Mucosa of descending colon (tissue), 3 donors: ENCODE data around the gene CRYGS. TPM values are rescaled to one million over a fixed set of nuclear protein-coding genes. Genes with fewer than 3 reads are reported as not detected.
"Not testable (repeated sequence)": the region's sequence is repeated elsewhere in the genome, so short reads cannot be mapped to it uniquely, and the experiment has no call there.

Experiments
- ATAC-seq: fragments of 200-7000 bp; cut with Tn5 transposase; one replicate; pipeline ENCODE4 v1.9.1; 2020; ENCODE audit warnings: mild to moderate bottlenecking, moderate library complexity
- DNase-seq, 3 donors: peaks; one replicate each; pipeline ENCODE4 v3.0.0-alpha.2; 2020
- H3K36me3 ChIP-seq: fragments of 200-600 bp; one replicate; pipeline ENCODE4 v1.8.0; 2021; ENCODE audit warnings: low read depth, mild to moderate bottlenecking
- H3K4me1 ChIP-seq: fragments of 200-600 bp; one replicate; pipeline ENCODE4 v1.8.0; 2021; ENCODE audit warnings: low read depth, mild to moderate bottlenecking
- H3K4me3 ChIP-seq: fragments of 200-600 bp; one replicate; pipeline ENCODE4 v1.8.0; 2021; ENCODE audit warnings: mild to moderate bottlenecking
- H3K9me3 ChIP-seq: fragments of 200-600 bp; one replicate; pipeline ENCODE4 v1.8.0; 2021; ENCODE audit warnings: mild to moderate bottlenecking
- intact Hi-C, 2 donors: fragments of 100-400 bp; cut with DNase I in 1 of 2; cut with micrococcal nuclease in 1 of 2; formaldehyde crosslinking; loops; one replicate each; pipeline versions ENCODE4 v1.11.0 to v1.11.1; 2022; cut with DNase I, micrococcal nuclease
- total RNA-seq, 3 donors: library from RNA; stranded (reverse); fragmentation: NEBNext Ultra II Directional in 2 of 3; extraction: Animal tissue kit (Norgen Biotek cat#: 25700) in 2 of 3; gene quantifications; one replicate each; pipeline versions ENCODE4 v1.2.1 to v1.2.4, GENCODE V29; 2021 to 2023
- TF ChIP-seq, protein P1 (sequence below): fragments of 200-600 bp; IDR thresholded peaks from one replicate; pipeline ENCODE4 v1.8.0; 2022; ENCODE audit warnings: antibody characterized with exemption, mild to moderate bottlenecking
- donor health status: DM: no; HTN: no; CAD: no; lungs with moderate emphysema.
- donor health status: DM: no; HTN: no; CAD: no.
- donor health status: DM: no; HTN: yes; CAD: no.

Gene CRYGS
- total RNA-seq, 3 donors from 2014 or later = 3.2 to 3.9 (median 3.8) TPM

DNA sequence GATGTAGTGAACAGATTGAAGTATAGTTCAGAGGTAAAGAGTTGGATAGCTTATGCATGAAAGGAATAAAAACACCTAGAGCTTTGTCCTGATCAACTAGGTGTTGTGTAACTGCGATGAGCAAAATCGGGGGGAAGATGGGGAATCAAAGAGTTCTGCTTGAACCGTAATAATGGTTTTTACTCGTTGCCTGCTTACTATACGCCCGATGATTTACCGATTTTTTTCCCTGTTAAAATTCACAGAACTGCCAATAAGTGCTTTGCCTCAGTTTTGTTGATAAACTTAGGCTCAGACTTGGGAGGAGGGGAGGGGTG is 25.6 kb upstream of the CRYGS start:
- no peak for DNase-seq
- ATAC-seq = no peak
- Histone ChIP-seq H3K9me3 (no peaks in the 10 kb centered on the region), H3K4me1 (peaks cover 30% of the 10 kb centered on the region), H3K36me3 (peaks cover 5% of the 10 kb centered on the region), H3K4me3 (peak overlapping the region; percentile 15)
- intact Hi-C loops = no loop called here
- TF ChIP-seq, protein P1, sequence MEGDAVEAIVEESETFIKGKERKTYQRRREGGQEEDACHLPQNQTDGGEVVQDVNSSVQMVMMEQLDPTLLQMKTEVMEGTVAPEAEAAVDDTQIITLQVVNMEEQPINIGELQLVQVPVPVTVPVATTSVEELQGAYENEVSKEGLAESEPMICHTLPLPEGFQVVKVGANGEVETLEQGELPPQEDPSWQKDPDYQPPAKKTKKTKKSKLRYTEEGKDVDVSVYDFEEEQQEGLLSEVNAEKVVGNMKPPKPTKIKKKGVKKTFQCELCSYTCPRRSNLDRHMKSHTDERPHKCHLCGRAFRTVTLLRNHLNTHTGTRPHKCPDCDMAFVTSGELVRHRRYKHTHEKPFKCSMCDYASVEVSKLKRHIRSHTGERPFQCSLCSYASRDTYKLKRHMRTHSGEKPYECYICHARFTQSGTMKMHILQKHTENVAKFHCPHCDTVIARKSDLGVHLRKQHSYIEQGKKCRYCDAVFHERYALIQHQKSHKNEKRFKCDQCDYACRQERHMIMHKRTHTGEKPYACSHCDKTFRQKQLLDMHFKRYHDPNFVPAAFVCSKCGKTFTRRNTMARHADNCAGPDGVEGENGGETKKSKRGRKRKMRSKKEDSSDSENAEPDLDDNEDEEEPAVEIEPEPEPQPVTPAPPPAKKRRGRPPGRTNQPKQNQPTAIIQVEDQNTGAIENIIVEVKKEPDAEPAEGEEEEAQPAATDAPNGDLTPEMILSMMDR = no peak

GRCh38 chr3:186569361-186569760 is 25.2 kb upstream of the CRYGS start:
- ATAC-seq, H3K36me3 ChIP-seq, H3K4me3 ChIP-seq, H3K9me3 ChIP-seq, intact Hi-C loops: not testable (repeated sequence)
- DNase-seq = peak in 2 of 3 donors; percentile 42 to 50
- peaks cover 30% of the 10 kb centered on the region for H3K4me1 ChIP-seq

- peak; percentile 93 to 98 (median 94) for DNase-seq
- Histone ChIP-seq H3K36me3 (peaks cover 5% of the 10 kb centered on the region), H3K4me1 (peaks cover 30% of the 10 kb centered on the region), H3K4me3 (peak within 1 kb of the TSS; percentile 62), H3K9me3 (no peaks in the 10 kb centered on the region)
- TF ChIP-seq, protein P1 = no peak
- peak; percentile 87 for ATAC-seq
- intact Hi-C loops = no loop called here
Observed at GRCh38 chr3:186567072-186567921, 23.1 kb upstream of the CRYGS start, which contains the start of gene TBCCD1. Gene TBCCD1 (minus strand): TSS chr3:186567339. CDS start chr3:186564329, 3,010 bp downstream.

GRCh38 chr3:186566772-186567071 is 22.5 kb upstream of the CRYGS start:
- Histone ChIP-seq H3K4me1 (peaks cover 25% of the 10 kb centered on the region), H3K4me3 (peak overlapping the region; percentile 62), H3K9me3 (no peaks in the 10 kb centered on the region), H3K36me3 (peaks cover 5% of the 10 kb centered on the region)
- intact Hi-C loops = no loop called here
- ATAC-seq (no peak), DNase-seq (no peak)
- TF ChIP-seq, protein P1 = no peak

DNA sequence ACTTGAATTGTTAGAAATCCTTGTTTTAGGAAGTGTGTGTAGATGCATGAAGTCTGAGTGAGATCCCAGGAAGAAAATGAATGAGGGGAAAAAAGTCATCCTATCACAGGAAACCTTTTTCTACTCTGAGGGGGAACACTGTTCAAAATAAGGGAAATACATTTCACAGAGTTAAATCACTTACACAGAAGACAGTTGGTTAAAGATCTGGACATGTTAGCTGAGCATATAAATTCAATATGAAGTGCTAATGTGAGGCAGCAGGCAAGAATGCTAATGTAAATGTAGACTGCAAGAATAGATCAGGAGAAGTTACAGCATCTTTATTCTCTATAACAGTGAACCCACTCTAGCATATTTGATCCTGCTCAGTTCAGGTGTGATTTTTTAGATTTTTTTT is 20.4 kb upstream of the CRYGS start:
- no peak overlapping the region for H3K4me3 ChIP-seq
- TF ChIP-seq, protein P1 = no peak
- no peaks in the 10 kb centered on the region for H3K9me3 ChIP-seq
- no peak for ATAC-seq
- H3K36me3 ChIP-seq = no peaks in the 10 kb centered on the region
- DNase-seq = no peak
- peaks cover 17% of the 10 kb centered on the region for H3K4me1 ChIP-seq
- intact Hi-C loops = no loop called here

DNA sequence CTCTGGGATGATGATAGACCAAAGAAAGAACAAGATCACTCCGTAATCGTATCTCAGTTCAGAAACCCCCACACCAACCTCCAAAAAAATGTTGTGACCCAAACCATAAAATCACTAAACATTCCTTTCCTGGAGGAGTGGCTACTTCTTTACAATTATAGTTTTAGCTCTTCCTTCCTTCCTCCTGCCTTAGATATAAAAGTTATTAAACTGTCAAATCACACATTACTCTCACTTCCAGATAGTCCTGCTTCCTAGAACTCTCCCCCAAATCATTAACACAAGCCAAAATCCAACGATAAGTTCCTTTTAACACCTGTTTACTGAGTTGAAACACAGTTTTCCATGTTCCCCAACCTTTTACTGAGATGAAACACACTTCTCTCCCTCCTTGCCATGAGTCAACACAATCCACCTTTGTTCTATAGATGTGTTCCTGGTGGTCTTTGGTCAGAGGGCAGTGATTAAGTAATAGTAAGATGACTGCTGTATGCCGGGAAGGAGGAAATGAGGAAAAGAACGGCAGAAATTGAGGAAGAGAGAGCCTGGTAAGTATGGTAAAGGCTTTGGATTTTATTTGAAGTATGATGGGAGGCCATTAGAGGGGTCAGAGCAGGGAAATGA is 8.3 kb upstream of the CRYGS start:
- ATAC-seq = peak; percentile 80
- Histone ChIP-seq H3K4me1 (peaks cover 11% of the 10 kb centered on the region), H3K9me3 (no peaks in the 10 kb centered on the region), H3K4me3 (no peak overlapping the region), H3K36me3 (no peaks in the 10 kb centered on the region)
- intact Hi-C loops = no loop called here
- TF ChIP-seq, protein P1 = no peak
- DNase-seq = no peak
